Fibroblast of the aortic adventitia (primary cell): ENCODE measurements around the gene GP2. TPM values are rescaled to one million over a fixed set of nuclear protein-coding genes. Genes with fewer than 3 reads are reported as not detected.

Experiments used
- DNase-seq: peaks from one replicate; pipeline ENCODE4 v3.0.0-alpha.2; 2010; ENCODE audit warnings: low read depth
- H3K4me3 ChIP-seq: 2 replicates; pipeline ENCODE4 v1.5.1; 2011; ENCODE audit warnings: low read depth, mild to moderate bottlenecking, control low read depth, low read length, moderate library complexity
- CTCF ChIP-seq: IDR thresholded peaks from 2 replicates; pipeline ENCODE4 v1.5.1; 2011; ENCODE audit warnings: mild to moderate bottlenecking, low read length, control low read depth, inconsistent platforms; ENCODE audit not compliant: insufficient read depth
- total RNA-seq: library from RNA; depleted of rRNA; stranded (reverse); fragments of >200 nt; gene quantifications from 2 replicates; pipeline ENCODE4 v1.2.3, GENCODE V29; 2012; ENCODE audit warnings: low replicate concordance

The GP2 gene
- total RNA-seq, 1 donor, result not detected

- no peak for DNase-seq
- TF ChIP-seq CTCF, result no peak
- no peak overlapping the region for H3K4me3 ChIP-seq
These were observed 16.6 kb downstream of the GP2 start for GRCh38 chr16:20310421-20311395.

DNA sequence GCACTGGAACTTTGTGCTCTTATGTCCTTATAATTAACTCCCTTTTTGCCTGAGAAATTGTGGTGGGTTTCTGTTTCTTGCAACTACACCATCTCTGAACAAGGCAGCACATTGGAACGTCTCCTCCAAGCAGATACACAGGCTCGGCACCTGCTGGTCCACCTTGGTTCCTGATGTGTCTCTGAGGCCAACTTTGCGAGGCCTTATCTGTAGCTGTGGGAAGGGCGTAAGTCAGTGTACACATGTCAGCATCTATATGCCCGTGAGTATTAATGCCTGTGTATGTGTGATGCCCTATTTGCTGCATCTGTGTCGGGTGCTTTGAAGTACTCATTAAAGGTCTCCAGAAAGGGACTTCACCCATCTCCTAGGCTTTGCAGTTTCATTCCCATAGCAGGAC is 17.5 kb downstream of the GP2 start:
- no peak for DNase-seq
- no peak for TF ChIP-seq CTCF
- H3K4me3 ChIP-seq, result no peak overlapping the region

GRCh38 chr16:20308801-20309590 is 18.3 kb downstream of the GP2 start:
- H3K4me3 ChIP-seq, result no peak overlapping the region
- no peak for DNase-seq
- TF ChIP-seq CTCF, result no peak

GRCh38 chr16:20308266-20308665 is 19.0 kb downstream of the GP2 start:
- no peak for TF ChIP-seq CTCF
- no peak for DNase-seq
- H3K4me3 ChIP-seq, result no peak overlapping the region

DNA sequence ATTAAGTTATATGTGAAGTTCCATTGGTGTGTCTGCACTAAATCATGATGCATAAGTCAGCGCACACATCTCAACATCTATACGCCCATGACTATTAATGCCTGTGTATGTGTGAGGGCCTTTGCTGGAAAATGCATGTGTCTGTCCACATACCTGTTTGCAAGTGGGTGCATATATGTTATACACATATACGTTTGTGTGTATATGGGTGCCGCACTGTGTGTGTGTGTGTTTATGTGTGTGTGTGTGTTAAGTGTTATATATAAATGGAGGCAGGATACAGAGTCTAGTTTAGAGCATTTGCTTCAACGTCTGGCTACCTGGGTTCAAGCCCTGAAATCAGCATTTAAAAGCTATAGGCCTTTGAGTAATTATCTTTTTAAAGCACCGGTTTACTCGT is 19.5 kb downstream of the GP2 start:
- H3K4me3 ChIP-seq, result no peak overlapping the region
- TF ChIP-seq CTCF, result no peak
- DNase-seq, result no peak

- no peak overlapping the region for H3K4me3 ChIP-seq
- no peak for TF ChIP-seq CTCF
- DNase-seq, result no peak
These were observed 20.1 kb downstream of the GP2 start for GRCh38 chr16:20307240-20307671.
